Endothelial cell of coronary artery (primary cell): ENCODE measurements around the gene OR5H6. TPM values are rescaled to one million over a fixed set of nuclear protein-coding genes. Genes with fewer than 3 reads are reported as not detected.

ENCODE experiments used
- total RNA-seq: library from RNA; depleted of rRNA; stranded (reverse); fragments of >200 nt; gene quantifications from 2 replicates; pipeline ENCODE4 v1.2.3, GENCODE V29; 2014

OR5H6 gene
- total RNA-seq, result not detected in 2 replicates

DNA sequence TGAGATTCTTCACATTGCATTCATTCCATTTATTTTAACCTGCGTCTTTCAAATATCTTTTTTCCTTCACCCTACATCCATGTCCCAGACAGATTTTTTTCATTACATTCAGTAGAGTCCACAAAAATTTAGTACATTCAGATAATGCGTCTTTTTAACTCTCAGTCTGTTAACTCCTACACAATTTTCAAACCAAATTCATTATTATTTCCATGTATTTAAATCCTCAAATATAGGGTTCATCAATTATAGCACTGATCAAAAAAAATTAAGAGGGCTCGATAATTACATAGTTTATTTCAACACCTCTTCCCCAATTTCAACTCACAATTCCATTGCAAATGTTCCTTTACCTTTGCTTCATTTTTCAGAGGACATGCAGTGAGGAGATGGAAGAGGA lies at the start of gene OR5H6:
TSS of gene OR5H6 (plus strand) at position 301 of the 400 bp plus-strand sequence. CDS start at position 390, 89 bp downstream.

DNA sequence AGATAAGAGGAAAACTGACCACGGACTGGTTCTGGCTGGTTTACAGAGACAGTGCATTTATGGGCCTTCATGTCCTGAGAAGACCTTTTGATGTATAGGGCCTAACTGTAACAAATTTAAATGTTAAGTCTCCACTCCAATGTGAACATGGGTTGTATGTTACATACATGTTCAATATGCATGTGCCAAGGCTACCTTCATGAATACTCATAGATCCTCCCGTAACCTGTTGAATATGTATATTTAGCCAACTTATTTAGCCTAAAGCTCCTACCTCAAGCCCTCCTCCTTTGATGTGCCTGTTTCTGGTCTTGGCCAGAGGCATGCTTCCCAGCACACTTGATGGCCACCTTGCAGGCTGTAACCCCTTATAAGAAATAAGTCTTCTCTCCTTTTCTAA lies 18.2 kb downstream of the OR5H6 start, which contains the start of gene OR5H2:
TSS of gene OR5H2 (plus strand) at position 301 of the 400 bp plus-strand sequence. CDS start 398 bp downstream, outside the sequence.

Other genes starting within 250 kb of the OR5H6 start
- gene GABRR3, start 228.9 kb upstream of the OR5H6 start, total RNA-seq, result not detected in 2 replicates
- not detected in 2 replicates for gene OR5AC2, start 177.1 kb upstream of the OR5H6 start, total RNA-seq
- gene OR5H1, start 133.5 kb upstream of the OR5H6 start, total RNA-seq, result not detected in 2 replicates
- not detected in 2 replicates for gene OR5H14, start 116.8 kb upstream of the OR5H6 start, total RNA-seq
- gene OR5H15, start 97.5 kb upstream of the OR5H6 start, total RNA-seq, result not detected in 2 replicates
- gene OR5H2, start 18.3 kb downstream of the OR5H6 start, total RNA-seq, result not detected in 2 replicates
- gene OR5K4, start 89.6 kb downstream of the OR5H6 start, total RNA-seq, result not detected in 2 replicates
- not detected in 2 replicates for gene OR5K3, start 126.4 kb downstream of the OR5H6 start, total RNA-seq
- not detected in 2 replicates for gene OR5K1, start 199.0 kb downstream of the OR5H6 start, total RNA-seq
- not detected in 2 replicates for gene OR5K2, start 233.4 kb downstream of the OR5H6 start, total RNA-seq